A673 (cell line): Measurements from ENCODE around the gene PSD2.

Source experiments
- EZH2 ChIP-seq: fragments of 200-600 bp; sonication (generic); IDR thresholded peaks from 2 replicates; pipeline ENCODE4 v1.6.1; 2017; ENCODE audit warnings: borderline replicate concordance, low read depth, mild to moderate bottlenecking, mixed read lengths, antibody characterized with exemption, low read length; ENCODE audit not compliant: poor library complexity, severe bottlenecking
- TF ChIP-seq, protein P1 (sequence below): fragments of 300-800, 200-600 bp; sonication (generic); conservative IDR thresholded peaks from 2 replicates; pipeline ENCODE4 v1.5.1; 2017; ENCODE audit warnings: low read depth, mild to moderate bottlenecking, antibody characterized with exemption, low read length, moderate library complexity, mixed read lengths

DNA sequence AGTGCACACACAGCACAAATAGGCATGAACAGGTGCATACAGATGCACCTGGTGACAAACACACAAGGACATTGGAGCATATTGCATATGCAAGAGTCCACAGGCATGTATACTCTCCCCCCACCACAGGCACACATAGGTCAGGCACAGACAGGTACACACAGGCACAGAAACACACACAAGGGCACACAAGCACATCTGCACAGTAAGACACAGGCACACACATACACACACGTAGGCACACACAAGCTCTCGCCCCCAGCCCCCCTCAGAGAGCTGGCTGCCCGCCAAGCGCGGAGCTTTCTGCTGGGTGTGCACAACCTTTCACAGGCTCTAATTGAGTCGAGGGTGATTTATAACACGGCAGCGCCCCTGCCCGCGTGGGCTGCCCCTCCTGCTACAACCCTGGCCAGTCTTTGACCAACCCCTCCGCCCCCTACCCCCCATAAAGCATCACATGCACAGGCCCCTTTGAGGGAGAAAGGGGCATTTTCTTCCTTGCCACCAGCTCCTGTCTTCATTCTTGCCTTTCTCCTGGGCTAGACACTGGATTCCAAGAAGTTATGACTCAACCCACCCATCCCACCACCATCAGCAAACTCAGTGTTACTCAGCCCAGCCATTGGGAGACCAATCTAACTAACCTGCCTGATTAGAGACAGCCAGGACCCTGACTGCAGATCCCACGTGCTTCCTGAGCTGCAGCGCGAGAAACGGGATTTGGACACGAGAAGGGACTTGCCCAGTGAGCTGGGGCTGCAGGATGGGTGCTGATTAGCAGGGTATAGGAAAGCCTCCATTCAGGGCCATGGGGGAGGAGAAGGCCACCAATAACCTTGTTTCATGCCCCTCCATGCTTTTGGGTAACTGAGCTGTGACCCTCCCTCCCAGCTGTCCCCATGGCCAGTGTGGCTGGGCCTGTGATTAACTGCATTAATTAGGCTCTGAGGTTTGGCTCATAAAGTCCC is 42.8 kb upstream of the PSD2 start:
- TF ChIP-seq, protein P1, sequence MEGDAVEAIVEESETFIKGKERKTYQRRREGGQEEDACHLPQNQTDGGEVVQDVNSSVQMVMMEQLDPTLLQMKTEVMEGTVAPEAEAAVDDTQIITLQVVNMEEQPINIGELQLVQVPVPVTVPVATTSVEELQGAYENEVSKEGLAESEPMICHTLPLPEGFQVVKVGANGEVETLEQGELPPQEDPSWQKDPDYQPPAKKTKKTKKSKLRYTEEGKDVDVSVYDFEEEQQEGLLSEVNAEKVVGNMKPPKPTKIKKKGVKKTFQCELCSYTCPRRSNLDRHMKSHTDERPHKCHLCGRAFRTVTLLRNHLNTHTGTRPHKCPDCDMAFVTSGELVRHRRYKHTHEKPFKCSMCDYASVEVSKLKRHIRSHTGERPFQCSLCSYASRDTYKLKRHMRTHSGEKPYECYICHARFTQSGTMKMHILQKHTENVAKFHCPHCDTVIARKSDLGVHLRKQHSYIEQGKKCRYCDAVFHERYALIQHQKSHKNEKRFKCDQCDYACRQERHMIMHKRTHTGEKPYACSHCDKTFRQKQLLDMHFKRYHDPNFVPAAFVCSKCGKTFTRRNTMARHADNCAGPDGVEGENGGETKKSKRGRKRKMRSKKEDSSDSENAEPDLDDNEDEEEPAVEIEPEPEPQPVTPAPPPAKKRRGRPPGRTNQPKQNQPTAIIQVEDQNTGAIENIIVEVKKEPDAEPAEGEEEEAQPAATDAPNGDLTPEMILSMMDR, result no peak
- no peak for TF ChIP-seq EZH2
